GM19395 (cell line): Measurements from ENCODE around the gene ARAP3.

Experiments
- ATAC-seq: cut with Tn5 transposase; IDR thresholded peaks from one replicate; pipeline ENCODE4 v1.9.1; 2021; ENCODE audit warnings: mild to moderate bottlenecking, moderate library complexity; ENCODE audit not compliant: unreplicated experiment

The ARAP3 gene

DNA sequence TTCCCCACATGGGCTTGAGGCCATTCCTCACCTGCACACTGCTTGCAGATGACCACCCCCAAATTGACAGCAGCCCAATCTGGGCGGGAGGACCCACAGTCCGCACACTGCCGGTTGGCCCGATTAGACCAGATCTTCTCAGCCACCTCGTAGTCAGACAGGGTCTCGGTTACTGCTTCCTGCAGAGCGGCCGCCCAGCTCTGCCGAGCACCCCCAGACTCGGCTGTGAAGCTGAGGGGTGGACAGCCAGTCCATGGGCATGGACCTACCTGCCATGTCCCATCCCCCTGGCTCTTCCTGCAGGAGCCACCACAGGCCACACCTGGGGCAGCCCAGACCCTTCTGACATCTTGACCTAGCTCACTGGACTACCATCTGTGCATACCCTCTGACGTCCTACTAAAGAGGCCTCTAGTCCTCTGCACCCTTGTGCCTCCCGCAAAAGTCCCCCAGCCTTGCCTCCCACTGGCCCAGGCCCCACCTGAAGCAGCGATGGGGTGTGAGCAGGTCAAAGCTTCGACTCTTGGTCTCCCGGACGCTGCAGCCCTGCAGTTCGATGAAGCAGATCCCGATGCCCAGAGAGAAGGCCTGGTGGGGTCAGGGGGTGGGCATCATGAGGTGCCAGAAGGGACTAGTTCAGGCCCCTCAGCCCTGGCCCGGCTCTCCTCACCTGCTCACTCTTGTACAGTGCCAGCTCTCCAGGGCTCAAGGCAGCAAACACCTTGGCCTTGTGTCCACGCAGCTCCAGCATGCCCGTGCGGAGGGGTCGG, 9.8 kb downstream of the ARAP3 start:
- ATAC-seq = no peak

DNA sequence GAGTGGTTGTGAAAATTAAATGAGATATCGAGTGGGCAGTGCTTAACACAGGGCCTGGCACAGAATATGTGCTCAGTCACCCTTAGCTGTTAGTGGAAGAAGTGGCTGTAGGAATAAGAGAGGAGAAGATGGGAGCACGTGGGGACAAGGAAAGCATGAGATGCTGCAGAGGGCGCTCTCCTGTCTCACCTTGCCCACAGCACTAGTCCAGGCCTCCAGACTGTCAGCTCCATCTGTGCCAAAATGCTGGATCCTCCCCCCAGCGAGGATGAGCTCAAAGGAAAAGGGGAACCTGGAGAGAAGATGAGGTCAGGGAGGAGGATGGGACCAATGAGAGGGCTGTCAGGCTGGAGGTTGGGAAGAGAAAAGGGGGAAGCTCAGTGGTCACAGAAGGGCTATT, 12.5 kb downstream of the ARAP3 start:
- no peak for ATAC-seq

DNA sequence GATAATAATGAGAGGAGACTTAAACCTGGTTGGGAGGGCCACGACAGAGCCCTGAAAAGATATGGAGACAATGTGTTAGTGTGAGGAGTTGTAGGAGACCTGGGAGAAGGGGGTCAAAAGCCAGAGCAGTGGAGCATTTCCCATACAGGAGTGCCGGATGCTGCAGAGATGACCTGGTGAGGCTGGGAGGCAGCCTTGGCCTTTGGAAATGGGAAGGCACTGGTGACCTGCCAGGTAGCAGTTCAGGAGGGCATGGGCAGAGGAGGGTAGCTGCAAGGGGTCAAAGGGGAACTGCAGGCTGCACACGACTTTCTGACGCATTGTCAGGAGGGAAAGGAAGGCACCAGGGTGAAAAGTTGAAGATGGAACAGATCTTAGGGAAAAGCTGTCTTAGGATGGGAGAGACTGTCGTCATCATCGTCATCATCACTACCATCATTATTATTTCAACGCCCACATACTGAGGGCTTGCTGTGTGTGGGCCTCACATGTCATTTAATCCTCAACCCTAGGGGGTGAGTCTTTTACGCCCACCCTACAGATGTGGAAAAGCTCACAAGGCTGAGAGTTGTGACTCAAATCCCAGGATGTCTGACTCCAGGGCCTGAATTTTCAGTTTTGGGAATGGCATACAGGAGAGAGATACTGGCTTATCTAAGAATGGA, 13.3 kb downstream of the ARAP3 start:
- ATAC-seq = no peak

DNA sequence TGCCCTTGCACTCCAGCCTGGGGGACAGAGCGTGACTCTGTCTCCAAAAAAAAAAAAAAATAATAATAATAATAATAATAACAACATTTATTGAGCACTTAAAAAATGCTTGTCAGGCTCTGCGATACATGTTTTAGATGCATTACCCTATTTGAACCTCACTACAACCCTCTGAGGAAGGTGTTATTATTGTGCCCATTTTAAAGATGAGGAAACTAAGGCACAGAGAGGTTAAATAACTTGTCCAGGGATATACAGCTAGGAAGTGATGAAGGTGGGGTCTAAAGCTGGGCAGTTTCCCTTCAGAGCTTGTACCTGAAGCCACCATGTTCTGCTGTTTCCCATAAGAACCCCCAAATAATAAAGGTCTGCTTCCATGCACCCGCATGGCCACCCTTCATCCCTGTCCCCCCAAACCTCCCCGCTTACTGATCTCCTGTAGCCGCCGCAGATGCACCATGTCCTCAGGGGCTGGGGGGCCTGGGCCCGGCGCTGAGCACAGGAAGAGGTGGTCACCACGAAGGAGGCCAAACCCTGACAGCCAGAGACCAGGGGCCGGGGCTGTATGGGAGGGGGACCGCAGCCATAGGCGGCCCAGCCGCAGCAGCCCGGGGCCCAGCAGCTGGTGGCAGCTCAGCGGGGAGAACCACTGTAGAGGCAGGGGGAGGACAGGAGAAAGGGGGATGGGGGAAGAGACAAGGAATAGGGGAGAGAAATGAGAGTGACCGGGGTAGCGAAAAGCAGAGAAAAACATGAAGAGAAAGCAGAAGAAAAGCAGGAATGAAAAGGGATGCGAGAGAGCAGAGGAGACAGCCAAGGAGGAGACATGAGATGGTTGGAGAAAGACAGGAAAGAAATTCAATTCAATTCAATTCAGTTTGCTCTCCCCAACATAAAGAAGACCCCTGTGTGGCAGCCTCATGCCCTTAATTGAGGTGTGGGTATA, 15.8 kb downstream of the ARAP3 start:
- ATAC-seq = no peak

DNA sequence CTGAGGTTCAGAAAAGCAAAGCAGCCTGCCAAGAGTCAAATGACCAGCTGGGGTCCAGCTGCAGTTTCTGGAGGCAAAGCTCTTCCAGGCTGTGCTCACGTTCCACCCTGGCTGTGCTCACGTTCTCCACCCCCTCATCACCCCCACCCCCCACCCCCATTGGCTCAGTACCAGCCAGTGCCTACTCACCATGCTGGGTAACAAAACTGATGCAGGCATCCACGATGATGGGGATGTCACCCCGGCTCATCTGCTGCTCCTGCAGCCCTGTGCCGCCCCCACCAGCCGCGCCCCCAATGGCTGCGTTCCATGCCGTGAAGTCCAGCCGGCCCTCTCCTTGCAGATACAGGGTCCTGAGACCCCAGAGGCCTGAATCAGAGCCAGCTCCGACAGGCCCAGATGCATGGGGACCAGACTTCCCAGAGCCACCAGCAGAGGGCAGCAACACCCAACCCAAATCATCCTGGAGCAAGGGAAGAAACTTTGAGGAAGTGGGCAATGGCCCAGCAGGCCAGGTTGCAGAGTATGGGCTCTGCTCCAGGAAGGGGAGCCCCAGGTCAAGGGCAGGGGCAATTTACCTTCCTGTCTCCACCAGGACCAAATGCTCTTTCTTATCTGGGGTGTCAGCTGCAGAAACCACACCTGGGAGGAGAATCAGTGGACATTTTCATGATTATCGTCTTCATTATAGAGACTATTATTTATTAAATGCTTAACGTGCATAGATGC, 17.1 kb downstream of the ARAP3 start:
- ATAC-seq = peak; percentile 100

DNA sequence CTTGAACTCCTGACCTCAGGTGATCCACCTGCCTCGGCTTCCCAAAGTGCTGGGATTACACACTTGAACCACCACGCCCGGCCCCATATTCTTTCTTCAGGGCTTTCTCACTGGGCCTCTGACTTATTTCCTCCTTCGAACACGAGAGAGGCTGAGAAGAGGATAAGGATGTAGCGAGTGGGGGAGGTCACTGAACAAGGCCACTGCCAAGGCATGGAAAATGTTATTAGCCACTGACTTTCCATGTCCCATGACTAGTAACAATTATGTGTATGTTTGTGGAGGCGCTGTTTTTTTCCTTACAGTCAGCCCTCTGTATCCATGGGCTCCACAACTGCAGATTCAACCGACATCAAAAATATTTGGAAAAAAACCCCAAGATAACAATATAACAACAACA, 18.5 kb downstream of the ARAP3 start:
- ATAC-seq = no peak

DNA sequence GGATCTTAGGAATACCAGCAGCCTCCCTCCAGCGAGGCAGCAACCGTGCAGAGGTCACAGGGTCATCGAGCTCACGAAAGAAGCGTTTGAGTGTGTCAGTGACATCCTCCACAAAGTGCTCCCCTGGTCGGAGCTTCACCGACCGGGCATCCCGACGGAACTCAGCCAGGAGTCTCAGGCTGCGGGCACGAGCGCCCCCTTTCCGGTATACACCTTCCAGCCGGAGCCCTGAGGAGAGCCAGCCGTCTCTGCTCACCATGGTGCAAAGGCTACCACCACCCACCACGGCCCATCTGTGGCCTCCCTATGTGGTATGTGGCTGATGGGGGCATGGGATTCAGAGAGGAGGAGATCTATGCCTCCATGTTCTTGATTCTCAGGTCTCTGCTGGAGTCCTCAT, 20.0 kb downstream of the ARAP3 start:
- no peak for ATAC-seq

DNA sequence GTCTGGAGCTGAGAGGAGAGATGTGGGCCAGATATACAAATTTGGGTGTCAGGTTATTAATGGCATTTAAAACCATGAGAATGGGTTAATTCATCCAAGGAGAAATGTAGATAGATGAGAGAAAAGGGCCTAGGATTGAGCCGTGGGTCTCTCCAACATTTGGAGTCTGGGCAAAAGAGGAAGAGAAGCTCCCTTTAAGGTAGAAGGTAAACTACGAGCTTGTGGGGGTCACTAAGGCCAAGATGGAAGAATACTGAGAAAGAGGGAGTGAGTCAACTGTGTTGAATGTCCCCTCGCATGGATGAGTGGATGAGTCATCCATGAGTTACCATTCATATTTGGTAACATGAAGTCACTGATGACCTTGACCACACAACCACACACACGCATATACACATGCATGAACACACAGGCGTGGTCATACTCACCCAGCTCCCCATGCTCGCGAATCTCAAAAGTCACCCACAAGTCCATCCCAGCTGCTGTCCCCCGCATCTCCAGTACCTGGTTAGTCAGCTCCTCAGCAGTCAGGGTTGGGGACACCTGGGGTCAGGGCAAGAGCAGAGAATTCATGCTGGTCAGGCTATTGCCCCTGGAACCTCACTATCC, 24.0 kb downstream of the ARAP3 start:
- ATAC-seq = no peak

DNA sequence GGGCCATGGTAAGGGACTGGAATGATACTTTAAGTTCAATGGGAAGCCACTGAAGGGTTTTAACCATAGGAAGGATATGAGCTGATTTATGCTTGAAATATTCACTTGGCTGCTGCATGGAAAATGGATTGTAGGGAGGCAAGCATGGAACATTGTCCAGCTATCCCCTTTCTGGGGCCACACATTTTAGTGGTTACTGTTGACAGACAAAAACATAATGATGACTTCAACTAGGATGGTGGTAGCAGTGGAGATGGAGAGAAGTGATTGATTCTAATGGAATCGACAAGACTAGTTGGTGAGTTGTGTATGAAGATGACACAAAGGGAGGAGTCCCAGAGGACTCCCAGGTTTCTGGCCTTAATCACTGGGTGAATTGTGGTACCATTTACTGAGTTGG, 24.6 kb downstream of the ARAP3 start:
- no peak for ATAC-seq

DNA sequence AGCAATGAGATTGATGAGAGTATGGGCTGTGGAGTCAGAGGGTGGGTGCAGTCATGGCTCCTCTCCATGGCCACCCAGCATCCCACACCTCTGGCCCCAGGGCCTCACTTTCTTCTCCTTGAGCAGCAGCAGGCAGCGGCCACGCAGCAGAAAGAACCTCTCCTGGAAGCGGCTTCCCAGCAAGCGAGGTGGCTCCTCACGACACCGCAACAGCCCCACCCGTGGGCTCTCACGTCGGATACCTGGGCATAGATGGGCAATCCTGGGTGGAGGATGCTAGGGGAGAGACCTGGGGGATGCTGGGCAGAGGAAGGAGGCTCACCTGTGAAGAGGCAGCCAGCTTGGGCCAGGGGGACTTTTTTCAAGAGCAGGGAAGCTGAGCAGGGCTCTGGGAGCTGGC, 25.6 kb downstream of the ARAP3 start:
- no peak for ATAC-seq

DNA sequence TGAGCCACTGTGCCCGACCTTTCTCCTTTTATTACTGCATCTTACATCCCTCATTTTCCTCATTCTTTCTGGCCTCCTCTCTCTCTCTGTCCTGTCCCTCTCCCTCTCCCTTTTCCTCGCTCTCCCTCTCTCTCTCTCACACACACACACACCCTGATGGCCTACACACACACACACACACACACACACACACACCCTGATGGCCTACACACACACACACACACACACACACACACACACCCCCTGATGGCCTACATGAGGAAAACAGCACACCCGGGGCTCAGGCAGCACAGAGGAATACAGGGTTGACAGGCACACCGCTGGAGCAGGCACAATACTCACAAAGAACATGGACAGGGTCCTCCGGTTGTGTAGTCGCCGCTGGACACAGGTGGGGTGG, 27.0 kb downstream of the ARAP3 start:
- ATAC-seq = no peak

DNA sequence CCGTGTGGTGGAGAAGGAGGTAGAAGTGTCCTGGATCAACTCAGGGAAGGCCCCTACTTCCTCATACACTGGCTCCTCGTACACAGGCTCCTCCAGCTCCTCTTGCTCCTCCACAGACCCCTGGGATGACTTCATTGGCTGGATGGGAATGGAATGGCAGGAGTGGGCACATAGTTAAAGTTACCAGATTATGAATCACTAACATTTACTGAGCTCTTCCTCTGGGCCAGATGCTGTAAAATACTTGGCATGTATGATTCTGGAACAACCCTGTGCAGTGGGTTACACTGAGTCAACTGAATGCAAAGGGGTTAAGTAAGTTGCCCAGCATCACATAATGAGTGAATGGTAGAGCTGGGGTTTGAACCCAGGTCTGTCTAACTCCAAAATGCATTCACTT, 27.7 kb downstream of the ARAP3 start:
- no peak for ATAC-seq

DNA sequence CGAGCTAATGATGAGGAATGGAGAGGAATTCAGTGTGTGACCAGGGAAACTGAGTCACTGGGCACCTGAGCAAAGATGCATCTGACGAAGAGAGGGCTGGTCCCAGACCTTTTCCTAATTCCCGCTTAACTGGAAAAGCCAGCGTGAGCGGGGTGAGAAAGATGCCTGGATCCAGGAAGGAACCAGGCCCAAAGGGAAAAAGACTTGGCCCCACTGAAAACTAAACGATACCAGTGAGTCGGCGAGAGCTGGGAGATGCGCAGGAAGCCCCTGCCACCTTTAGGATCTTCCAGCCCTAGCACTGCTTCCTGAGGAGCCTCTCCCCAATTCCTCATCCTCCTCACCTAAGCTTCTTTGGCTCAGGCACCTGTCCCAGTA, 30.3 kb downstream of the ARAP3 start:
- ATAC-seq = no peak

DNA sequence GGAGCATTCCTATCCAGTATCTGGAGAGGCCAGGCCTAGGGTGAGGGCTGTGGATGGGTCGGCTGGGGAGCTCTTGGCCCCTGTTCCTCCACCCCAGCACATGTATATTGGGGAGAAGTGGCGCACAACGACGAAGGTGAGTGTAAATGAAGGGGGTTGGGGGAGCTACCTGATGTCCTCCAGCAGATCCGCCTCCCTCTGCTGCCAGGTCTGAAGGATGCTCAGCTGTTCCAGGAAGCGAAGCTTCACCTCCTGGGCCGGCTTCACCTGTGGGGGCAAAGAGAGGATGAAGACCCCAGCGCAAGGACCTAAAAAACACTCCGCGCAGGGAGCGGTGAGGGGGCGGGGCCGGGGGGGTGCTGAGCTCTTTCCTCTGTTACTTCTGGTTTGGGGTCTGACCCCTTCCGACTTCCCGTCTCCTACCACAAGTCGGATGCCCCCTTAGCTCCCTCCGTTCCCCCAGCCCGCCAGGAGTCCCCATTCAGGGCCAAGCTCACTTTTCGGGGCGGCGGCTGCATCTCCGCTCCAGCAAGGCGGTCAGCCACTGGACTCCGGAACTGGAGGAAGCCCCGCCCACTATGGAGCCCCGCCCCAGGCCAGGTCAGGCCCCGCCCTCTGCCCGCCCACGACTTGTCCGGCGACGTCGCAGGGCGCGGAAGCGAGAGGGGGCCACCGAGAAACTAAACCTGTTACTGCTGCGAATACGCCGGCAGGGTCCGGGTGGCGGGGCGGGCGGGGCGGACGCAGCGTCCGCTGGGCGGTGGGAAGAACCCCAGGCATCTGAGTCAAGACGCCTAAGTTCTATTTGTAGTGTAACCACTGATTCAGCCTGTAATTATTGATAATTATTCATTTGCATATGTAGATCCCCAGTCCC, 30.9 kb downstream of the ARAP3 start, which contains the start of gene FCHSD1:
Gene FCHSD1, minus strand, starts transcription at position 568 of the 877 bp plus-strand sequence. Its CDS starts 50 bp downstream, at position 518.
- peak; percentile 95 for ATAC-seq

DNA sequence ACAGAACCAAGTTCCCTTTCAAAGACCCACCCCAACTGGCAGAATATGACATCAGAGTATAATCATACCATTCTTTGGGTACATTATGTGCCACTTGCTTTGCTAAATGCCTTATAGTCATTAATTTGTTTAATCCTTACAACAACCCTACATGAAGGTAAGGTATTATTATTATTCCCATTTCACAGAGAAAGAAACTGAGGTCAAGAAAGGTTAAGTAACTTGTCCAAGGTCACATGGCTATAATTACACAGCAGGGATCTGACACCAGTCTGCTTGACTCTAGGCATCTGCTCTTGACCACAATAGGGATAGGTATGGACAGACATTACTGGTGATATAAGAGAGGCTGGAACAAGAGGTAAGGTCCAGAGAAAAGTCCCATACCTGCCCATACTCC, 32.1 kb downstream of the ARAP3 start:
- ATAC-seq = no peak

DNA sequence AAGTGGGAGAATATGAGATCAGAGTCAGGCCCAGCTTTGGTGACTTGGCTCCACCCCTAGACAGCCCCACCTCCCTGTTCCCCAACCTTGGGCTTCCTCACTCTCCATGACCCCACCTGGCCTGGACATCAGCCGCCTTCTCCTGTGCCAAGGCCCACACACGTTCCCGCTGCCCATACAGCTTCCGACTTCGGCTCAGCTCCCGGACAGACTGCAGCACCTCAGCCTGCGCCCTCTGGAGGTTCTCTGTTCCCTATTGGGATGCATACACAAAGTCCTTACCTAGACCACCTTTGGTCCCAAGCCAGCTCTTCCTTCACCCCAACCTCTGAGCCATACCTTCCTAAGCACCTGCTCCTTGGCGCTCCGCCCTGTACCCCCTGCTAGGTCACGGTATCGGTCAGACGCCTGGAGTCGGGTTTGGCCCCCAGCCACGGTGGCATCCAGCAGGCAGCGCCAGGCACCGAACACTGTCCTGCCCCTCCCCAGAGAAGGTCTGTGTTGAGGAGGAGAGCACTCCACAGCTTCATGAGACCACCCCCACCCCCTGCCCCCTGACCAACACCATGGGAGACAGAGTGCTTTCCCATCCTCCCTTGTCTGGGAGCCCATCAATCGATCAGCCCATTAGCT, 32.9 kb downstream of the ARAP3 start:
- no peak for ATAC-seq

DNA sequence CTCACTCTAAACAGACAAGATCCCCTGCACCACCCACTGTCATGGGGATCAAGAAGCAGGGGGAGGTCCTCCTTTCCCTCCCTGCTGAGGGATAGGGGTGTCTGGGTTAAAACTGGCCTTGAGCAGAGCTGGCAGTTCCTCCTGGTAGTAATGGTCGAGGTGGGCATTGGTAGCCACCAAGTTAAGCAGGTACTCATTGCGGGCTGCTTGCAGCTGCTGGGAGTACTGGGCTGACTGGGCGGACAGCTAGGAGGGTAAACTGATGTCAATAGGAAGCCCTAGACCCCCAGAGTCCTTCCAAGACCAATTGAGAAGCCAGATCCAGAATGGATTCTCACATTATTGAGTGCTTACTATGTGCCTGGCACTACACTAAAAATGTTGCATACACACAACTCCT, 34.2 kb downstream of the ARAP3 start:
- ATAC-seq = no peak

DNA sequence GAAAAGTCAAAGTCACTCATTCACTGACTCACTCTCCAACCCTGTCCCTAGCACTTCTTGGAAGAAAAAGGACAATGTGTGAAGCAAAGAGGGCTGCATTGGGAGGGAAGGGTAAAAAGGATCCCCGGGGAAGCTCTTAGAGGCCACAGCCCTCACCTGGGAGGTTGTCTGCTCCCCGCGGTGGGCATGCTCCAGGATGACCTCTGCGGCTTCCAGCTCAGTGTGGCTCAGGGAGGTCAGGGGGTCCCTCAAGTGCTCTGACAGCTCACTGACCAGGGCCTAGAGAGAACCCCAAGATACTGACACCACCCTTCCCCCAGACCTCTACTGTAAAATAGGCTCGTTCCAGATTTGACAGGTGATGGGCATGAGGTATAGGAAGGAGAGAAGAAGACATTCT, 34.8 kb downstream of the ARAP3 start:
- no peak for ATAC-seq

DNA sequence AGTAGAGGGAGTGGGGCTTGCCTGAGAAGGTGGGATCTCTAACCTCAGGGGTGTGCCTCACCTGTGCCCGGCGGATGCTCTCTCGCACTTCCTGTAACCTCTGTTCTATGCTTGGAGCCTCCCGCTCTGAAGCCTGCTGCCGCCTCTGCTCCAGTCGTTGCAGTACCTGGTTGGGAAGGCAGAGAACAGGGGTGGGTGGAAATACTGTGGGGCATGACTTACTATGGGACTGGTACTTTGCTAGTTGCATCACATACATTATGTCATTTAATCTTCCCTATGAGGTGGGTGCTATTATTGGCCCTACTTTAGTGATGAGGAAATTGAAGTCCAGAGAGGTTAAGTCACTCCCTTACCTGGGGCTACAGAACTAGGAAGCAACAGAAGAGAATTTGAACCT, 36.0 kb downstream of the ARAP3 start:
- no peak for ATAC-seq
